SU-DHL-6 (cell line): ENCODE data around the gene CCKAR.

ENCODE experiments used
- H2AFZ ChIP-seq: fragments of 200-600 bp; sonication (generic); 2 replicates; pipeline ENCODE4 v1.6.1; 2014; ENCODE audit warnings: low read depth, mild to moderate bottlenecking, moderate library complexity, mixed read lengths, antibody characterized with exemption, low read length; ENCODE audit not compliant: severe bottlenecking
- H3F3A ChIP-seq: fragments of 200-600 bp; shearing (Covaris generic); 2 replicates; pipeline ENCODE4 v1.6.0; 2016; ENCODE audit warnings: antibody characterized with exemption, mild to moderate bottlenecking; ENCODE audit not compliant: insufficient read depth
- H3K27ac ChIP-seq: fragments of 200-600 bp; sonication (generic); 2 replicates; pipeline ENCODE4 v1.5.1; 2016; ENCODE audit warnings: low read depth, mild to moderate bottlenecking, low read length, moderate library complexity, mixed read lengths
- H3K27me3 ChIP-seq: fragments of 200-600 bp; sonication (generic), shearing (Covaris generic); 2 replicates; pipeline ENCODE4 v1.6.0; 2014; ENCODE audit warnings: mild to moderate bottlenecking, low read length
- H3K36me3 ChIP-seq: fragments of 200-600 bp; sonication (generic); 2 replicates; pipeline ENCODE4 v1.6.1; 2014; ENCODE audit warnings: mild to moderate bottlenecking, low read length, mixed read lengths
- H3K4me2 ChIP-seq: fragments of 300-600, 200-600 bp; shearing (Covaris generic), sonication (generic); 2 replicates; pipeline ENCODE4 v1.6.0; 2014; ENCODE audit warnings: low read length, low read depth, mild to moderate bottlenecking; ENCODE audit not compliant: poor library complexity, severe bottlenecking
- H3K4me3 ChIP-seq: fragments of 200-600 bp; sonication (generic); 2 replicates; pipeline ENCODE4 v1.5.1; 2014; ENCODE audit warnings: antibody characterized with exemption, low read length, mild to moderate bottlenecking, mixed read lengths; ENCODE audit not compliant: insufficient read depth, poor library complexity, severe bottlenecking
- H3K79me2 ChIP-seq: fragments of 200-600 bp; sonication (generic); 2 replicates; pipeline ENCODE4 v1.6.1; 2014; ENCODE audit warnings: mild to moderate bottlenecking, low read length, moderate library complexity; ENCODE audit not compliant: insufficient read depth
- H3K9ac ChIP-seq: fragments of 200-600 bp; sonication (generic); 2 replicates; pipeline ENCODE4 v1.7.0; 2014; ENCODE audit warnings: mild to moderate bottlenecking, low read length
- H3K9me2 ChIP-seq: fragments of 200-600 bp; sonication (generic); replicated peaks from 2 replicates; pipeline ENCODE4 v1.6.1; 2014; ENCODE audit warnings: low read length; ENCODE audit not compliant: insufficient read depth
- H3K9me3 ChIP-seq: fragments of 200-600 bp; sonication (generic); 2 replicates; pipeline ENCODE4 v1.6.1; 2014; ENCODE audit warnings: low read length, mixed read lengths; ENCODE audit not compliant: insufficient read depth
- H4K20me1 ChIP-seq: fragments of 200-600 bp; sonication (generic); 2 replicates; pipeline ENCODE4 v1.6.1; 2014; ENCODE audit warnings: low read depth, mild to moderate bottlenecking, antibody characterized with exemption, low read length, moderate library complexity, mixed read lengths
- CTCF ChIP-seq: fragments of 200-600 bp; sonication (generic); IDR thresholded peaks from one replicate; pipeline ENCODE4 v1.5.1; 2017; ENCODE audit warnings: antibody characterized with exemption, mild to moderate bottlenecking, low read length, moderate library complexity; ENCODE audit not compliant: insufficient read depth, poor library complexity, severe bottlenecking
- EZH2phosphoT487 ChIP-seq: fragments of 200-600 bp; sonication (generic), shearing (Covaris generic); conservative IDR thresholded peaks from 2 replicates; pipeline ENCODE4 v1.6.1; 2018; ENCODE audit warnings: mild to moderate bottlenecking, antibody characterized with exemption, low read length, moderate library complexity, mixed read lengths

The CCKAR gene

GRCh38 chr4:26520728-26521450 lies 30.6 kb upstream of the CCKAR start:
- no peak for TF ChIP-seq EZH2phosphoT487
- TF ChIP-seq CTCF = no peak
- H3K9me2 ChIP-seq = no peaks in the 10 kb centered on the region
- H3K4me3 ChIP-seq = no peak overlapping the region
- H3K27me3 ChIP-seq = no peaks in the 10 kb centered on the region
- no peaks in the 10 kb centered on the region for H3K36me3 ChIP-seq
- H3K79me2 ChIP-seq = no peaks in the 10 kb centered on the region
- no peak overlapping the region for H3K9ac ChIP-seq
- H4K20me1 ChIP-seq = no peaks in the 10 kb centered on the region
- H3F3A ChIP-seq = no peaks in the 10 kb centered on the region
- no peaks in the 10 kb centered on the region for H3K9me3 ChIP-seq
- H3K27ac ChIP-seq = no peak overlapping the region
- H3K4me2 ChIP-seq = no peak overlapping the region
- H2AFZ ChIP-seq = no peak overlapping the region

GRCh38 chr4:26515936-26516335 lies 25.7 kb upstream of the CCKAR start:
- H4K20me1 ChIP-seq = no peaks in the 10 kb centered on the region
- H3K27ac ChIP-seq = no peak overlapping the region
- no peaks in the 10 kb centered on the region for H3K9me2 ChIP-seq
- no peak overlapping the region for H3K4me2 ChIP-seq
- no peak for TF ChIP-seq EZH2phosphoT487
- no peak for TF ChIP-seq CTCF
- no peaks in the 10 kb centered on the region for H3K9me3 ChIP-seq
- H3K9ac ChIP-seq = no peak overlapping the region
- no peaks in the 10 kb centered on the region for H3F3A ChIP-seq
- no peak overlapping the region for H2AFZ ChIP-seq
- no peaks in the 10 kb centered on the region for H3K36me3 ChIP-seq
- H3K27me3 ChIP-seq = no peaks in the 10 kb centered on the region
- H3K4me3 ChIP-seq = no peak overlapping the region
- H3K79me2 ChIP-seq = no peaks in the 10 kb centered on the region

- Histone ChIP-seq H3K9ac (no peak overlapping the region), H3K9me2 (no peaks in the 10 kb centered on the region), H3K4me2 (no peak overlapping the region), H3K27ac (no peak overlapping the region), H3K36me3 (no peaks in the 10 kb centered on the region), H4K20me1 (no peaks in the 10 kb centered on the region), H3K9me3 (no peaks in the 10 kb centered on the region), H3F3A (no peaks in the 10 kb centered on the region), H3K27me3 (no peaks in the 10 kb centered on the region), H3K4me3 (no peak overlapping the region), H2AFZ (no peak overlapping the region), H3K79me2 (no peaks in the 10 kb centered on the region)
- no peak for TF ChIP-seq EZH2phosphoT487
- no peak for TF ChIP-seq CTCF
Observed at GRCh38 chr4:26510334-26510964, 20.2 kb upstream of the CCKAR start.
